Measurements from ENCODE around the gene AMFR.
A peak's percentile ranks its signal among the peaks of the same experiment; 100 is the strongest.

AMFR gene

GRCh38 chr16:56371660-56371937, 53.7 kb downstream of the AMFR start:
- H3K27ac ChIP-seq, result peak overlapping the region; percentile 82
- no peak overlapping the region for H3K4me2 ChIP-seq (ENCODE audit: low read length)
- no peaks in the 10 kb centered on the region for H3K9me3 ChIP-seq (ENCODE audit: control insufficient read depth, low read length)
- H3K4me3 ChIP-seq (ENCODE audit: low read depth, low read length), result no peak overlapping the region
- H3K27me3 ChIP-seq (ENCODE audit: control insufficient read depth, insufficient read depth, low read length), result no peaks in the 10 kb centered on the region
- H3K36me3 ChIP-seq (ENCODE audit: control insufficient read depth, insufficient read depth, low read length), result no peaks in the 10 kb centered on the region
- no peak overlapping the region for H2AFZ ChIP-seq
- TF ChIP-seq CTCF (IDR thresholded peaks at IDR 0.05), result no peak
- peaks cover 46% of the 10 kb centered on the region for H3K4me1 ChIP-seq
- no peak overlapping the region for H3K9ac ChIP-seq
- H3K79me2 ChIP-seq, result peaks cover 10% of the 10 kb centered on the region

- peak overlapping the region; percentile 57 for H3K4me2 ChIP-seq (ENCODE audit: low read length)
- H3K4me1 ChIP-seq, result peaks cover 46% of the 10 kb centered on the region
- peak overlapping the region; percentile 36 for H3K4me3 ChIP-seq (ENCODE audit: low read depth, low read length)
- TF ChIP-seq CTCF (IDR thresholded peaks at IDR 0.05), result no peak
- no peaks in the 10 kb centered on the region for H3K27me3 ChIP-seq (ENCODE audit: control insufficient read depth, insufficient read depth, low read length)
- no peaks in the 10 kb centered on the region for H3K36me3 ChIP-seq (ENCODE audit: control insufficient read depth, insufficient read depth, low read length)
- H2AFZ ChIP-seq, result no peak overlapping the region
- H3K27ac ChIP-seq, result peak overlapping the region; percentile 82
- peaks cover 13% of the 10 kb centered on the region for H3K79me2 ChIP-seq
- no peak overlapping the region for H3K9ac ChIP-seq
- H3K9me3 ChIP-seq (ENCODE audit: control insufficient read depth, low read length), result no peaks in the 10 kb centered on the region
Observed at GRCh38 chr16:56370875-56371659, 54.3 kb downstream of the AMFR start.

- Histone ChIP-seq H3K9ac (no peak overlapping the region), H3K36me3 (ENCODE audit: control insufficient read depth, insufficient read depth, low read length) (no peaks in the 10 kb centered on the region), H3K4me2 (ENCODE audit: low read length) (peak overlapping the region; percentile 57), H2AFZ (no peak overlapping the region), H3K9me3 (ENCODE audit: control insufficient read depth, low read length) (no peaks in the 10 kb centered on the region), H3K27ac (peak overlapping the region; percentile 82), H3K79me2 (peaks cover 13% of the 10 kb centered on the region), H3K27me3 (ENCODE audit: control insufficient read depth, insufficient read depth, low read length) (no peaks in the 10 kb centered on the region), H3K4me1 (peaks cover 46% of the 10 kb centered on the region), H3K4me3 (ENCODE audit: low read depth, low read length) (peak overlapping the region; percentile 36)
- TF ChIP-seq CTCF (IDR thresholded peaks at IDR 0.05), result no peak
Observed at GRCh38 chr16:56370185-56370874, 55.0 kb downstream of the AMFR start.

- H3K4me1 ChIP-seq, result peaks cover 46% of the 10 kb centered on the region
Observed at GRCh38 chr16:56369202-56369601, 56.1 kb downstream of the AMFR start.

More at GRCh38 chr16:56369202-56369601, 56.1 kb downstream of the AMFR start:
- Histone ChIP-seq H3K27me3 (ENCODE audit: control insufficient read depth, insufficient read depth, low read length) (no peaks in the 10 kb centered on the region), H3K27ac (peak overlapping the region; percentile 82), H3K9me3 (ENCODE audit: control insufficient read depth, low read length) (no peaks in the 10 kb centered on the region), H3K79me2 (peaks cover 13% of the 10 kb centered on the region), H3K9ac (no peak overlapping the region), H3K4me3 (ENCODE audit: low read depth, low read length) (no peak overlapping the region), H3K36me3 (ENCODE audit: control insufficient read depth, insufficient read depth, low read length) (no peaks in the 10 kb centered on the region), H3K4me2 (ENCODE audit: low read length) (peak overlapping the region; percentile 21), H2AFZ (no peak overlapping the region)
- TF ChIP-seq CTCF (IDR thresholded peaks at IDR 0.05), result no peak

Data from parathyroid adenoma (tissue), 2 donors.